A673 (cell line): ENCODE data around the gene XRCC4.

Source experiments
- EZH2 ChIP-seq: fragments of 200-600 bp; sonication (generic); IDR thresholded peaks from 2 replicates; pipeline ENCODE4 v1.6.1; 2017; ENCODE audit warnings: borderline replicate concordance, low read depth, mild to moderate bottlenecking, mixed read lengths, antibody characterized with exemption, low read length; ENCODE audit not compliant: poor library complexity, severe bottlenecking
- TF ChIP-seq, protein P1 (sequence below): fragments of 300-800, 200-600 bp; sonication (generic); conservative IDR thresholded peaks from 2 replicates; pipeline ENCODE4 v1.5.1; 2017; ENCODE audit warnings: low read depth, mild to moderate bottlenecking, antibody characterized with exemption, low read length, moderate library complexity, mixed read lengths

DNA sequence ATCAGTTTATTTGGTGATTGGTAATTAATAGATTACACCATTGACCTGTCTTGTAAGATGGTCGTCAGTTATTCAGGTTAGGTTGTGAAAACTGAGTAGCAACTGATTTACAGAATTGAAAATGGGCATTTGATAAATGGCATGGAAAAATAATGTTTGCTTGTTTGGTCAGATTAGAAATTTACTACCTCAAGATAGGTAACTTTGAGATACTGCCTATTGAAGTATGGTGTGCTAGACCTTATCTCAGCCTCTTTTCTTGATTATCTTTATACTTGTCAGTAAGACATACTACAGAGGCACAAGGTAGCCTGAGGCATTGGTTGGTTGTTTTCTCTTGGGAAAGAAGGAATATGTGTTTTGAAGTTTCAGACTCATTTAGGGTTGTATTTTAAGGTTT is 174.5 kb downstream of the XRCC4 start:
- TF ChIP-seq, protein P1, sequence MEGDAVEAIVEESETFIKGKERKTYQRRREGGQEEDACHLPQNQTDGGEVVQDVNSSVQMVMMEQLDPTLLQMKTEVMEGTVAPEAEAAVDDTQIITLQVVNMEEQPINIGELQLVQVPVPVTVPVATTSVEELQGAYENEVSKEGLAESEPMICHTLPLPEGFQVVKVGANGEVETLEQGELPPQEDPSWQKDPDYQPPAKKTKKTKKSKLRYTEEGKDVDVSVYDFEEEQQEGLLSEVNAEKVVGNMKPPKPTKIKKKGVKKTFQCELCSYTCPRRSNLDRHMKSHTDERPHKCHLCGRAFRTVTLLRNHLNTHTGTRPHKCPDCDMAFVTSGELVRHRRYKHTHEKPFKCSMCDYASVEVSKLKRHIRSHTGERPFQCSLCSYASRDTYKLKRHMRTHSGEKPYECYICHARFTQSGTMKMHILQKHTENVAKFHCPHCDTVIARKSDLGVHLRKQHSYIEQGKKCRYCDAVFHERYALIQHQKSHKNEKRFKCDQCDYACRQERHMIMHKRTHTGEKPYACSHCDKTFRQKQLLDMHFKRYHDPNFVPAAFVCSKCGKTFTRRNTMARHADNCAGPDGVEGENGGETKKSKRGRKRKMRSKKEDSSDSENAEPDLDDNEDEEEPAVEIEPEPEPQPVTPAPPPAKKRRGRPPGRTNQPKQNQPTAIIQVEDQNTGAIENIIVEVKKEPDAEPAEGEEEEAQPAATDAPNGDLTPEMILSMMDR, result no peak
- TF ChIP-seq EZH2, result no peak
